Forelimb muscle (tissue), 1 donor: ENCODE data around the gene TTLL8. TPM values are rescaled to one million over a fixed set of nuclear protein-coding genes. Genes with fewer than 3 reads are reported as not detected.

Experiments
- DNase-seq: peaks from one replicate; pipeline ENCODE4 v3.0.0-alpha.2; 2013; ENCODE audit warnings: low read depth
- polyA plus RNA-seq: library from polyadenylated mRNA; unstranded; fragments of 120-200 nt; gene quantifications from one replicate; pipeline ENCODE4 v1.2.1, GENCODE V29; 2013; ENCODE audit not compliant: insufficient read length

The TTLL8 gene
- polyA plus RNA-seq, 1 donor = not detected

GRCh38 chr22:50044485-50045118 is 13.5 kb downstream of the TTLL8 start:
- no peak for DNase-seq

GRCh38 chr22:50041361-50042065 is 16.6 kb downstream of the TTLL8 start:
- DNase-seq = no peak

- DNase-seq = no peak
Observed at GRCh38 chr22:50040717-50041116, 17.4 kb downstream of the TTLL8 start.

GRCh38 chr22:50039669-50040443 is 18.2 kb downstream of the TTLL8 start:
- no peak for DNase-seq

- DNase-seq = no peak
Observed at GRCh38 chr22:50035976-50036724, 21.9 kb downstream of the TTLL8 start.

- DNase-seq = no peak
Observed at GRCh38 chr22:50035131-50035881, 22.8 kb downstream of the TTLL8 start.

GRCh38 chr22:50034126-50035081 is 23.7 kb downstream of the TTLL8 start:
- no peak for DNase-seq

GRCh38 chr22:50032941-50033601 is 25.0 kb downstream of the TTLL8 start:
- DNase-seq = no peak

- no peak for DNase-seq
Observed at GRCh38 chr22:50032109-50032871, 25.8 kb downstream of the TTLL8 start.

- no peak for DNase-seq
Observed at GRCh38 chr22:50031189-50032091, 26.7 kb downstream of the TTLL8 start.

- DNase-seq = no peak
Observed at GRCh38 chr22:50030297-50031188, 27.6 kb downstream of the TTLL8 start.

GRCh38 chr22:50027639-50028537 is 30.2 kb downstream of the TTLL8 start:
- no peak for DNase-seq

- no peak for DNase-seq
Observed at GRCh38 chr22:50025993-50026392, 32.1 kb downstream of the TTLL8 start.

- no peak for DNase-seq
Observed at GRCh38 chr22:50022171-50022819, 35.8 kb downstream of the TTLL8 start.

GRCh38 chr22:50020606-50021005 is 37.5 kb downstream of the TTLL8 start:
- DNase-seq = no peak
